Measurements from ENCODE around the gene GNGT2.

The GNGT2 gene

DNA sequence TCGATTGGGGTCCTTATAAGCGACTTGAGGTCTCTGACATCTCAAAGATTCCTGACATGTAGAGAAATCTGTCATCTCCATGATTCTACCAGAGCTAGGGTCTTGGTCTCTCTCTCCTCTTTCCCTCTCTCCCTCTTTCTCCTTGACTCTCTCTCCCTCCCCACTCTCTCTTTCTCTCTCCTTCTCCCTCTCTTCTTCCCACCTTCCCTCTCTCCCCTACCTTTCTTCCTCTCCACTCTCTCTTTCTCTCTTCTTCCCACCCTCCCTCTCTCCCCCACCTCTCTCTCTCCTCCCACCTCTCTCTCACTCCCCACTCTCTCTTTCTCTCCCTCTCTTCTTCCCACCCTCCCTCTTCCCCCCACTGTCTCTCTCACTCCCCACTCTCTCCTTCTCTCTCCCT, 45.2 kb downstream of the GNGT2 start:
- no peak for DNase-seq

DNA sequence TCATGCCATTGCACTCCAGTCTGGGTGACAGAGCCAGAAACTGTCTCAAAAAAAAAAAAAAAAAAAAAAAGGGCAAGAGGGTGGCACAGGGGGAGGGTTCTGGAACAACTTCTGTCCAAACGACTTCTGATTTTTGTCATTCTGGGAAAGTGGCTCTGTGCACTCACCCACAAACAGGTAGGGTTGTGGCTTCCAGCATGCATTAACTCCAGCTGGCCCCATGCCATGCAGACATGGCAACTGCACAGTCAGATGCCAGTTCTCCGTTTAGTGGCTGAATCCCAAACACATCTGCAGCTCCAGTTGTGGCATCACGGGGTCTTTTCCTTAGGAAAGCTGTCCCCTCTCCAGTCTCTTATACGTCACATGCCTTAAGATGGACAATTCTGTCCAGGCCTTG, 47.5 kb downstream of the GNGT2 start:
- DNase-seq = no peak

DNA sequence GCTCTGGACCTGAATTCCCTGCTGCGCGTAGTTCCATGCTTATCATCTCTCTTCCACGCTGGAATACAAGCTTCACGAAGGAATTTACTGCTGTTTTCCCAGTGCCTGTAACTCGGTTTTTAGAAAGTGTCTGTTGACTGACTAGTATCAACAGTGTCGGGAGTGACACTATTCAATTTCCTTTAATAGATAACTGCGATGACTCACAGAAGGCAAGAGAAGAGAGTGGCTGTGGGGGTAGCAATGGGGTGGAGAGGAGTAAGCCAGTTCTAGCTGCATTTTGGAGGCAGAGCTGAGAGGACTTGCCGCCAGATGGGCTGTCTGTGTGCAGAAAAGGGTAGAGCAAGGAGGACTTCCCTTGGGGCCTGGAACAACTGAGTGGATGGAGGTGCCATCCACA, 52.6 kb downstream of the GNGT2 start:
- no peak for DNase-seq

DNA sequence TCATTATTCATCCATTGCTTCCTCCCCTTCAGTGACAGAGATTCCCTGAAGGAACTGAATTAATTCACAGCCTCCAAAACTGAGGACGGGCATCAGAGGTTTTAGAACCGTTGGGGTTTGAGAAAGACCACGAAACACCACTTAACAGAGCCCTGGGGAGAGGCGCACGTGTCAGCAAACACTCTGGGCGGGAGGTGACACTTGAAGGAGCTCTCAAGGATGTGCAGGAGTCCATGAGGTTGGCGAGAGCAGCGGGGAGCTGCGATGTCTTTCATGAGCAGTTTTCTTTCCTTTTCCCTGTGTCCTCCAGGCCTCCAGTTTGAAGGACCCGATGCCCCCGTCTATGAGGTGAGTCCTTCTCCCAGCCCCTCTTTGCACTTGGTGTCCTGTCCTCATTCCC, 54.1 kb downstream of the GNGT2 start:
- DNase-seq = no peak

All from effector CD8-positive, alpha-beta T cell (primary cell).